NAMALWA (cell line): Measurements from ENCODE around the gene ACTR6.
"Not testable (repeated sequence)": the region's sequence is repeated elsewhere in the genome, so short reads cannot be mapped to it uniquely, and the experiment has no call there.

ENCODE experiments used
- DNase-seq: peaks from one replicate; pipeline ENCODE4 v3.0.0-alpha.2; 2015; ENCODE audit warnings: low spot score

Gene ACTR6

GRCh38 chr12:100200463-100201181 is at the start of gene ACTR6:
Gene ACTR6 (plus strand): TSS chr12:100200815. CDS start chr12:100200852, 37 bp downstream.
- DNase-seq: peak; percentile 99

GRCh38 chr12:100151769-100152168 is 48.8 kb upstream of the ACTR6 start:
- DNase-seq: no peak

GRCh38 chr12:100153131-100153530 is 47.5 kb upstream of the ACTR6 start:
- DNase-seq: no peak

GRCh38 chr12:100154474-100155247 is 46.0 kb upstream of the ACTR6 start:
- DNase-seq: peak; percentile 76

GRCh38 chr12:100156731-100157426 is 43.7 kb upstream of the ACTR6 start:
- no peak for DNase-seq

GRCh38 chr12:100157427-100157821 is 43.2 kb upstream of the ACTR6 start:
- DNase-seq: no peak

- no peak for DNase-seq
Observed at GRCh38 chr12:100158535-100158934, 42.1 kb upstream of the ACTR6 start.

- DNase-seq: no peak
Observed at GRCh38 chr12:100159391-100160104, 41.1 kb upstream of the ACTR6 start.

GRCh38 chr12:100163416-100164152 is 37.0 kb upstream of the ACTR6 start:
- peak; percentile 68 for DNase-seq

- no peak for DNase-seq
Observed at GRCh38 chr12:100164153-100164704, 36.4 kb upstream of the ACTR6 start.

GRCh38 chr12:100165356-100165755 is 35.3 kb upstream of the ACTR6 start:
- no peak for DNase-seq

- no peak for DNase-seq
Observed at GRCh38 chr12:100166232-100166631, 34.4 kb upstream of the ACTR6 start.

- DNase-seq: no peak
Observed at GRCh38 chr12:100168562-100168961, 32.1 kb upstream of the ACTR6 start.

GRCh38 chr12:100169345-100169744 is 31.3 kb upstream of the ACTR6 start:
- no peak for DNase-seq

GRCh38 chr12:100170313-100170858 is 30.2 kb upstream of the ACTR6 start:
- DNase-seq: no peak

GRCh38 chr12:100171248-100171647 is 29.4 kb upstream of the ACTR6 start:
- no peak for DNase-seq

GRCh38 chr12:100173111-100173510 is 27.5 kb upstream of the ACTR6 start:
- no peak for DNase-seq

- DNase-seq: no peak
Observed at GRCh38 chr12:100174495-100174894, 26.1 kb upstream of the ACTR6 start.

GRCh38 chr12:100176493-100176892 is 24.1 kb upstream of the ACTR6 start:
- DNase-seq: not testable (repeated sequence)

- DNase-seq: no peak
Observed at GRCh38 chr12:100179252-100179651, 21.4 kb upstream of the ACTR6 start.
